DOHH2 (cell line): ENCODE data around the gene IGFL1.

Experiments
- H3F3A ChIP-seq: fragments of 200-600 bp; sonication (generic), shearing (Covaris generic); 2 replicates; pipeline ENCODE4 v1.6.0; 2016; ENCODE audit warnings: antibody characterized with exemption, mild to moderate bottlenecking; ENCODE audit not compliant: control insufficient read depth, insufficient read depth
- H3K27ac ChIP-seq: fragments of 200-600 bp; sonication (generic); 2 replicates; pipeline ENCODE4 v1.5.1; 2014; ENCODE audit warnings: low read depth, mild to moderate bottlenecking, low read length, moderate library complexity
- H3K27me3 ChIP-seq: fragments of 200-600 bp; sonication (generic); 2 replicates; pipeline ENCODE4 v1.6.1; 2014; ENCODE audit warnings: mild to moderate bottlenecking, low read length, mixed read lengths; ENCODE audit not compliant: control insufficient read depth
- H3K36me3 ChIP-seq: fragments of 200-600 bp; sonication (generic); 2 replicates; pipeline ENCODE4 v1.6.1; 2014; ENCODE audit warnings: mild to moderate bottlenecking, low read length, moderate library complexity, mixed read lengths; ENCODE audit not compliant: control insufficient read depth
- H3K4me1 ChIP-seq: fragments of 200-600 bp; sonication (generic); 2 replicates; pipeline ENCODE4 v1.6.1; 2014; ENCODE audit warnings: mild to moderate bottlenecking, low read length, mixed read lengths; ENCODE audit not compliant: control insufficient read depth
- H3K4me2 ChIP-seq: fragments of 200-600 bp; sonication (generic); 2 replicates; pipeline ENCODE4 v1.6.0; 2014; ENCODE audit warnings: mild to moderate bottlenecking, low read length, moderate library complexity
- H3K4me3 ChIP-seq: fragments of 200-600 bp; sonication (generic); 2 replicates; pipeline ENCODE4 v1.5.1; 2014; ENCODE audit warnings: mild to moderate bottlenecking, low read length, mixed read lengths
- H3K79me2 ChIP-seq: fragments of 200-600 bp; sonication (generic); 2 replicates; pipeline ENCODE4 v1.6.1; 2014; ENCODE audit warnings: mild to moderate bottlenecking, low read length, mixed read lengths; ENCODE audit not compliant: control insufficient read depth
- H3K9me2 ChIP-seq: fragments of 200-600 bp; sonication (generic); replicated peaks from 2 replicates; pipeline ENCODE4 v1.6.1; 2014; ENCODE audit warnings: mild to moderate bottlenecking, low read length, mixed read lengths; ENCODE audit not compliant: control insufficient read depth
- H3K9me3 ChIP-seq: fragments of 200-600 bp; sonication (generic); 2 replicates; pipeline ENCODE4 v1.6.1; 2014; ENCODE audit warnings: antibody characterized with exemption, low read length, mixed read lengths; ENCODE audit not compliant: control insufficient read depth, insufficient read depth
- H4K20me1 ChIP-seq: fragments of 200-600 bp; sonication (generic); 2 replicates; pipeline ENCODE4 v1.6.0; 2014; ENCODE audit warnings: low read depth, mild to moderate bottlenecking, antibody characterized with exemption, low read length, moderate library complexity; ENCODE audit not compliant: control insufficient read depth, insufficient read depth
- EZH2phosphoT487 ChIP-seq: fragments of 200-600 bp; sonication (generic); IDR thresholded peaks from 2 replicates; pipeline ENCODE4 v1.6.1; 2017; ENCODE audit warnings: borderline replicate concordance, mild to moderate bottlenecking, antibody characterized with exemption, low read length, moderate library complexity, mixed read lengths
- TF ChIP-seq, protein P1 (sequence below): fragments of 200-600 bp; sonication (generic); IDR thresholded peaks from one replicate; pipeline ENCODE4 v1.5.1; 2014; ENCODE audit warnings: antibody characterized with exemption, mild to moderate bottlenecking, low read depth, low read length; ENCODE audit not compliant: poor library complexity, severe bottlenecking

The IGFL1 gene

DNA sequence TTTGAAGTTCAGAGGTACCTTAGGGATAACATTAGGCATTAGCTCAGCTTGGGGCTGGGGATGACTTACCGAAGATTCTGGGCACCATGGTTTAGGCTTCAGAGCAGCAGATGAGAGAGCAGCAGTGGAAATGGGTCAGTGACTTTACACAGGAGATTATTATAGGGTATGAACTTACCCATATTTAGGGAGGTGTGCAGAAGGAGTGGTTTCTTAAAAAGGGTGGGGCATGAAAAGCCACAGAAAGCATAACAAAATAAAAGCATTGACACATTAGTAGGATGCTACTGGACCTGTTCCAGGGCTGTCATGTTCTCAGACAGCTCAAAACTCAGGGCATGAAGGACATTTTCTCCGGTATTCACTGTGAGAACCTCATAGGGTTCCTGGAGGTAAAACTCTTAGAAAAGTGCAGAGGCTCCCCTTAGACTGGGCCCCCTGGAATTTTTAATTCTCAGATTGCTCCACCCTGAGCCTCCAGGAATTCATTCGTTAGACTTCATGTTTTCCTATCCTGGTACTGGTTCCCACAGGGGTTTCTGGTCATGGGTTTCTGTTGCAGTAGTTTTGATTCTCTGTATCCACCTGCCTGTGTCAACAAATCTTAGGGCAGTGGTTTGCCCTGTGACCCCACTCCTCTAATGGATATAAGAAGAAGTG lies 20.7 kb downstream of the IGFL1 start:
- peaks cover 13% of the 10 kb centered on the region; the same call in 1 of the 2 replicates for H3K27me3 ChIP-seq
- no peak overlapping the region for H3K4me3 ChIP-seq
- no peaks in the 10 kb centered on the region for H3K9me3 ChIP-seq
- no peaks in the 10 kb centered on the region for H3F3A ChIP-seq
- no peaks in the 10 kb centered on the region for H3K79me2 ChIP-seq
- TF ChIP-seq, protein P1, sequence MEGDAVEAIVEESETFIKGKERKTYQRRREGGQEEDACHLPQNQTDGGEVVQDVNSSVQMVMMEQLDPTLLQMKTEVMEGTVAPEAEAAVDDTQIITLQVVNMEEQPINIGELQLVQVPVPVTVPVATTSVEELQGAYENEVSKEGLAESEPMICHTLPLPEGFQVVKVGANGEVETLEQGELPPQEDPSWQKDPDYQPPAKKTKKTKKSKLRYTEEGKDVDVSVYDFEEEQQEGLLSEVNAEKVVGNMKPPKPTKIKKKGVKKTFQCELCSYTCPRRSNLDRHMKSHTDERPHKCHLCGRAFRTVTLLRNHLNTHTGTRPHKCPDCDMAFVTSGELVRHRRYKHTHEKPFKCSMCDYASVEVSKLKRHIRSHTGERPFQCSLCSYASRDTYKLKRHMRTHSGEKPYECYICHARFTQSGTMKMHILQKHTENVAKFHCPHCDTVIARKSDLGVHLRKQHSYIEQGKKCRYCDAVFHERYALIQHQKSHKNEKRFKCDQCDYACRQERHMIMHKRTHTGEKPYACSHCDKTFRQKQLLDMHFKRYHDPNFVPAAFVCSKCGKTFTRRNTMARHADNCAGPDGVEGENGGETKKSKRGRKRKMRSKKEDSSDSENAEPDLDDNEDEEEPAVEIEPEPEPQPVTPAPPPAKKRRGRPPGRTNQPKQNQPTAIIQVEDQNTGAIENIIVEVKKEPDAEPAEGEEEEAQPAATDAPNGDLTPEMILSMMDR, result no peak
- TF ChIP-seq EZH2phosphoT487, result no peak
- no peaks in the 10 kb centered on the region for H3K36me3 ChIP-seq
- H3K4me2 ChIP-seq, result no peak overlapping the region
- H3K9me2 ChIP-seq, result no peaks in the 10 kb centered on the region
- H3K27ac ChIP-seq, result no peak overlapping the region
- no peaks in the 10 kb centered on the region for H4K20me1 ChIP-seq
- H3K4me1 ChIP-seq, result no peaks in the 10 kb centered on the region

DNA sequence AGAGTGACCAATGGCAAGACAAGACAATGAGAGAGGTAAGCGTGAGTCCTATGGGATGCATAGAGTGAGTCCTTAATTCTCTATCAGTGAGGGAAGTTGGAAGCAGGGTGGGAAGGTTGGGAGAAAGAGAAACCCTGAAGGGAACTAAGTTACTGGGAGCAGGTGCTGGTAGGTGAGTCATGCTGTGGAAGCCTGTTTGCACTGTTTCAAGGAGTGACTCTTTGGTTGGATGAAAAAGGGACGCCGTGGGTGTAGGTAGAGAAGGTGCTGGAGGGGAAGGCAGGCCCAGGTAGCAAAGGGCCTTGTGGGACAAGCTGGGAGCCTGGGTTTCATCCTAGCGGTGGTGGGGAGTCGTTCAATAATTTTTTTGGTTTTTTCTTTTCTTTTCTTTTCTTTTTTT lies 21.9 kb downstream of the IGFL1 start:
- H3F3A ChIP-seq, result no peaks in the 10 kb centered on the region
- no peak overlapping the region for H3K4me2 ChIP-seq
- no peaks in the 10 kb centered on the region for H3K4me1 ChIP-seq
- no peaks in the 10 kb centered on the region for H3K9me2 ChIP-seq
- H4K20me1 ChIP-seq, result no peaks in the 10 kb centered on the region
- no peak overlapping the region for H3K27ac ChIP-seq
- no peak for TF ChIP-seq EZH2phosphoT487
- TF ChIP-seq, protein P1, result no peak
- no peaks in the 10 kb centered on the region for H3K9me3 ChIP-seq
- H3K27me3 ChIP-seq, result peaks cover 10% of the 10 kb centered on the region; the same call in 1 of the 2 replicates
- H3K79me2 ChIP-seq, result no peaks in the 10 kb centered on the region
- no peaks in the 10 kb centered on the region for H3K36me3 ChIP-seq
- no peak overlapping the region for H3K4me3 ChIP-seq

DNA sequence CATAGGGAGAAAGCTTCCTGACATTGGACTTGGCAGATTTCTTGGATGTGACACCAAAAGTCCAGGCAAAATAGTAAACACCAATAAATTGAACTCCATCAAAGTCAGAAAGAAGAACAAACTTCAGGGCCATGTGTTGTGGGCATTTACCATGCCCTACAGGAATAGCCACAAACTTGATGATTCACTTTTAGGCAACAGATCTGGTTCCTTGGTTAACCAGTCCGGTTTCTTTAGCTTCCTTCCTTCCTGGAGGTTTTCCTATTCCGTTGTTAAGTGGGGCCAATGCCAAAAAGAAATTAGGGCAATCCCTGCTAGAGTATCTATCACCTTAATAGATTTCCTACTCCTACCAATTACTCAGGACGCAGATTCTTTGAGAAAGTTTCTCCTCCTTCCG lies 25.2 kb downstream of the IGFL1 start:
- Histone ChIP-seq H3K9me3 (no peaks in the 10 kb centered on the region), H3K4me1 (no peaks in the 10 kb centered on the region), H3K4me3 (no peak overlapping the region), H3K36me3 (no peaks in the 10 kb centered on the region), H3K4me2 (no peak overlapping the region), H3F3A (no peaks in the 10 kb centered on the region), H4K20me1 (no peaks in the 10 kb centered on the region), H3K79me2 (no peaks in the 10 kb centered on the region), H3K9me2 (no peaks in the 10 kb centered on the region), H3K27me3 (peaks cover 3% of the 10 kb centered on the region; the same call in 1 of the 2 replicates), H3K27ac (no peak overlapping the region)
- TF ChIP-seq, protein P1, result no peak
- TF ChIP-seq EZH2phosphoT487, result no peak
